HG03095 (cell line): ENCODE results near the gene RALGPS1.

Experiments used
- ATAC-seq: cut with Tn5 transposase; IDR thresholded peaks from one replicate; pipeline ENCODE4 v1.9.1; 2021; ENCODE audit warnings: moderate library complexity; ENCODE audit not compliant: unreplicated experiment

Gene RALGPS1

DNA sequence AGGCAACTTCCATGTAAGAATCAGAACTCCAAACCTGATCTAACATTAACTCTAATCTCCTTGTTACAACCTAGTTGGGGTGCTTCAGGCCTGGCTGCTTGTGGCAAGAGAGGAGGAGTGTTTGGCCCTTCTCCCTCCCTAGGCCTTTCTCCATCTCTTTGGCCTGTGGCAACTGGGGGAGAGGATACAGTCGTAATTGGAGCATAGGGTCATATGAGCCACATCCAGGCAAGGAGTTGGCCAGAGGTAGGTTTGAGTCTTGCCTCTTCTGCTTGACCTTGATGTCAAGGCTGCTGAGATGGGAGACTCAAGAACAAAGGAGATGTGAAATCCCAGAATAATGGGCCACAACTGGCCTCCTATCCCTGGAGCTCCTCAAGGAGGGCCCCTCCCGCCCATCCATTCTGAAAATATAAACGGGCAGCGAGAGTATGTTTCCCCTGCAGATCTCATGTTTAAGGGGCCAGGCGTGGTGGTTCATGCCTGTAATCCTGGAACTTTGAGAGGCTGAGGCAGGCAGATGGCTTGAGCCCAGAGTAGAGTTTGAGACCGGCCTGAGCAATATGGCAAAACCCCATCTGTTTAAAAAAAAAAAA lies 267.1 kb downstream of the RALGPS1 start:
- ATAC-seq, result no peak

GRCh38 chr9:127182901-127183746 lies 268.5 kb downstream of the RALGPS1 start:
- ATAC-seq, result no peak

DNA sequence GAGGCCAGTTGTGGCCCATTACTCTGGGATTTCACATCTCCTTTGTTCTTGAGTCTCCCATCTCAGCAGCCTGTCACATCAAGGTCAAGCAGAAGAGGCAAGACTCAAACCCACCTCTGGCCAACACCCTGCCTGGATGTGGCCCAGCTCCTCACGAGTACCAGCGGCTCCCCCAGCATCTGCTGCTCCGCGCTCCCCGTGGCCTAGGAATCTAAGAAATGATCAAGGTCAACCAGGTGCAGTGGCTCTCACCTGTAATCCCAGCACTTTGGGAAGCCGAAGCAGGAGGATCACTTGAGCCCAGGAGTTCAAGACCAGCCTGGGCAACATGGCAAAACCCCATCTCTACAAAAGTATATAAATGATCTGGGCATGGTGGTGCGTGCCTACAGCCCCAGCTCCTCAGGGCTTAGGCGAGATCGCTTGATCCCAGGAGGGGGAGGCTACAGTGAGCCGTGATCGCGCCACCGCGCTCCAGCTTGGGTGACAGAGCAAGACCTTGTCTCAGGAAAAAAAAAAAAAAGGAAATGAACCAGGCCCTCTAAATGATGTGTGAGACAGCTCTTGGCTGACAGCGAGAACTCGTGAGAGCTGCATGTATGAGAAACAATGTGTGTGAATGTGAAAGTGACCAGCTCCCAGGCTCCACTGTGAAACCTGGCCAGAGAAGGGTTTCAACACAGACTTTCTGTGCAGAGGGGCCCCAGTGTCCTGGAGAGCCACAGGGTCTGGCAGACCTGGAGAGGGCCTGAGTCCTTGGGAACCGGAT lies 269.4 kb downstream of the RALGPS1 start:
- ATAC-seq, result no peak

GRCh38 chr9:127184641-127185040 lies 270.1 kb downstream of the RALGPS1 start:
- ATAC-seq, result no peak

DNA sequence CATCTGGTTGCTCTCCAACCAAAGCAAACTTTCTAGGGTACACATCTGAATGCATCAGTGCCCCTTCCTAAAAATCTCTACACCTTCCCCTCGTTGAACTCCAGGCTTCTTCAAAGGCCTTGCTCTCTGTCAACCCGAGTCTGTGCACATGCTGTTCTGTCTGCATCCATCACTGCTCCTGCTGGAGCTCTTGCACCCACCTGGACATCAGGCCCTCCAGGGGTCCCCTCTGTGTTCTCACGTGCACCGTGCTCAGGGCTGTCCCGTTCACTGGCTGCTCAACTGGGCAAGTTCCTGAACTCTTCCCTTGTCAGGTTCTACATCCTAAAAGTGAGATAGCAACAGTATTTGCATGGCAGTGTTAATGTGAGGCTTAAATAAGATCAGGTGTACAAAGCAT lies 270.6 kb downstream of the RALGPS1 start:
- ATAC-seq, result no peak

DNA sequence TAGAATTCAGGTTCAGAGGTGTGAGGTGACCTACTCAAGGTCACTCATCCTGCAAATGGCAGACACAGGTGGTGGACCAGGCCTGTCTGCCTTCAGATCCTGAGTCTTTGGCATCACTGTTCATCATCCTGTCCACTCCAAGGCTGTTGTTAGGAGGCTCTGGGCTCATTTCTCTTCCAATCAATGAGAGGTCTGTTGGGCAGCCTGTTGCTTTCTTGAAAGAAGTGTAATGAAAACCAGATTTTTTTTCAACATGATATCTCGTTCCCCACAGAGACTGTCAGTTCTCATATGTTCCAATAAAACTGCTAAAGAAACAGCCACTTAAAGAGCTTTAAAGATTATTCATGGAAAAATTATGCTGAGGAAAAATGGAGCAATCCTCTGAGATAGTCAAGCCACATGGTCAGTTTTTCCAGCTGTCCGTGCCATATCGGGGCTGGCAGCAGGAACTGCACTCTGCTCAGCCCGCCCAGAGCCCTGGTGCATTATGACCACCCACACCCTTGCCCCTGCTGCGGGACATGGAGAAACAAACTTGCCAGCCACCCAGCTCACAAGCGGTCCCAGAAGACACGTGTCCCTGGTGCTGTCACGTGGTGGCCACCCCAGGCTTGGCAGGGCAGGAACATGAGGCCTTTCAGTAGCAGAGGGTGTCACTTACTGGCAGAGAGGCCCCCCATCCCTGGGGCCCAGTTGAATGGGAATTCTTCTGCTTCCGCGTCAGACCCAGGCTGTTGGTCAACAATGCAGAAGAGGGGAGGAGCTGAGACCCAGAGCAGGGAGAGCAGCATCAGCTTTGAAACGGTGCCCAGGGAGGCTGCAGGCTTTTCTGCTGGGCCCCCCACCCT lies 271.6 kb downstream of the RALGPS1 start:
- ATAC-seq, result no peak

DNA sequence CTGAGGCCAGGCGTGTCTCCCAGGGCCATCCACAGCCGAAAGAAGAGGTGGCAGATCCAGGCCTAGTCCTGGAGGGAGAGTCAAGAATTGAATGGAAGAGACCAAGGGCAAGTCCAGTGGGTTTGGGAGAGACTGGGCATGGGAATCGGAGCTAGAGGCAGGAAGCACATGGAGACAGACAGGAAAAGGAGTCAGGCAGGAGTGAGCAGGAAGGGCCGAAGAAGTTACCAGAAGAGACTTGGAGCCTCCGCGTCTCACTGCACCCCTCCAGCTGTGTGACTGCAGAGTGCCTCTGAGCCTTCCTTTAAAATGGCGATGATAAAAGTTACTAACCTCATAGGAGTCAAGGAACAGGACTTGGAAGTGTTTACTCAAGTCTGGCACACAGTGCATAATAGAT lies 272.2 kb downstream of the RALGPS1 start:
- ATAC-seq, result no peak

DNA sequence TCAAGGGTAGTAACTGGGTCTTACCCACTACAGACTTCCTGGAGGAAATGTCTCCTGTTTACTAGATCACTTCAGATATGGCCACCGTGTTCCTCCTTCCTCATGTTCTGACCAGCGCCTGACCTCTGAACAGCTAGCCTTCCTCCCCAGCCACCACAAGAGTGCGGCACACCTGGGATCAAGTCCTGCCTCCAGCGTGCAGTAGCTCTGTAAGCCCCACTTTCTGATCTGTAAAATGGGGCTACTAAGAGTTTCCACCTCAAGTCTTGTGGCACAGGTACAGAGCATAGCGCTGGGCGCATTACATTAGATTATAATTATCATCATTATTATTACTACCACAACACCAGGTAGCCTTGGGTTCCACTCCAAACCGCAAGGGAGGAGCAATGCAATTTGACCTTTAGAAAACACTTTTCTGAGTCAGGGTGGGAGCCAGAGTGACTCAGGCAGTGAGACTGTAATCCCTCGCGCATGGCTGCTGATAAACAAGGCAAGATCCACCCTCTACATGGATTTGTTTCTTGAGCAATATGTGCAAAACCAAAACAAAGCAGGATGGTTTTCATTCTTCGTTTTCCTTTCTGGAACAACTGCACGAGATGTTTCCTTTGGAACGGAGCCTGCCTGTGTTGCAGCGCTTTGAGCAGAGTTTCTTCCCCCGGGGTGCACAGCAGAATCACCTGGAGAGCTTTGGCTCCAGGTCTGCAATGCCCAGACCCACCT lies 272.8 kb downstream of the RALGPS1 start:
- no peak for ATAC-seq

DNA sequence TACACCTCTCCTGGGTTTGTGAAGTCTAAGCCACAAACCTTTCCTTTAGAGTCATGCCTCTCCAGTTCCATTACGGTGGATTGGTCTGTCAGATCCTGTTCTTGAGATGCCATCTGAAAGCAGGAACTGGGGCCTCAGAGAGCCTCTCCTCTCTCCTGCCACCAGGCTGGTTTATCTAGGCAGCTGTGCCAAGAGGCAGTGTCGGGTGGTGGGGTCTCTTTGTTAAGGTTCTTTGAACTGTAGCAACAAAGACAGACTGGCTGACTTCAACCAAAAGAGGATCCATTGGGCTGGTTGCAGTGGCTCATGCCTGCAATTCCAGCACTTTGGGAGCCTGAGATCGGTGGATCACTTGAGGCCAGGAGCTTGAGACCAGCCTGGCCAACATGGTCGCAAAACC lies 273.8 kb downstream of the RALGPS1 start:
- ATAC-seq, result no peak

- ATAC-seq, result no peak
These were observed 275.0 kb downstream of the RALGPS1 start for GRCh38 chr9:127189628-127190027.

DNA sequence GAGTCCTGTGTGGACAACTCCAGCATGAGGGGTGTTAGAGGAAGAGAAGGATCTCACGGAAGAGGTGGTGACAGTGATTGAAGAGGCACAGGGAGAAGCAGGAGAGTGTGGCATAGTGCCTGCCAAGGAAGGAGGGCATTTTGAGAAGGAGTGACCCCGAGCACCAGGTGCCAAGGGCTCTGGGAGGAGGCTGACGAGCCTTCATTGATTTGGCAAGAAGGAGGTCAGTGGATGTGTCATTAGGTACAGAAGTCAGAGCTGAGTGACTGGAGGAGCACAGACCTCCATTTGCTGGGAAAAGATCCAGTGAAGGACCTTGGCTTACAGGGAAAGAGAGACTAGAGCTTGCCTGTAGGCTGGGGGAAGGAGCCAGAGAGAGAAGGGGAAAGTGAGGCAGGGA lies 278.2 kb downstream of the RALGPS1 start:
- no peak for ATAC-seq

- no peak for ATAC-seq
These were observed 278.9 kb downstream of the RALGPS1 start for GRCh38 chr9:127193483-127193882.

DNA sequence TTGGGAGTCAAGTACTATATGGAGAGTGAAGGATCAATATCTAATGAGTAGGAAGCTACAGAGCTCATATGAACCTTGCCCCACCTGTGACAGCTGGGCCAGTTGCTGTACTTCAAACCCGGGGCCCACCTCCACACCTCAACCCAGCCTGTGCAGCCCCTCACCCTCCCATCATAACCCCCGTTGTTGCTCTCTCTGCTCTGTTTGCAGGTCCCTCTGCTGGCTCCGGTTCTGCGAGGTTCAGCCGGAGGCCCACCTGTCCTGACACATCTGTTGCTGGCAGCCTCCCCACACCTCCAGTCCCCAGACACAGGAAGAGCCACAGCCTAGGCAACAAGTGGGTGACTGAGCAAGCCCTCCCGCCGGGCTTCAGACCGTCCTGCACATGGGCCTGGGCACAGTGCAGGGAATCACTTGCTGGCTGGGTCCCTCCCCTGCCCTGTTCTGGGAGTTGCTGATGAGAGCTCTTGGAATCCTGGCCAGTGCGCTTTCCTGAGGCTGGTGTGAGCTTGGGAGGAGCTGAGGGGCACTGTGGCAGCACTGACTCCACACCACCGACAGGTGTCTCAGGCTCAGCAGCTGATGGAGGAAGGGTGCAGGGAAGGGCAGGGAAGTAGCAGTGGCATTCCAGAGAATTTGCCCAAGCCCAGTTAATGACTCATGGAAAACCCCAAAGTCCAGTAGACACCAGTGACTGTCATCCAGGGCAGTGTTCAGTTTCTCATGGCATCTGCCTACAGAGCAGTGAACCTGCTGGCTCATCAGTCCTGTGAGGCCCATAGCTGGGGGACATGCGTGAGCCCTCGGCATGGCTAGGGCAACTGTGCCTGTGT lies 280.5 kb downstream of the RALGPS1 start:
- no peak for ATAC-seq

- ATAC-seq, result no peak
These were observed 281.6 kb downstream of the RALGPS1 start for GRCh38 chr9:127195976-127196825.

GRCh38 chr9:127196826-127197145 lies 282.2 kb downstream of the RALGPS1 start:
- no peak for ATAC-seq

DNA sequence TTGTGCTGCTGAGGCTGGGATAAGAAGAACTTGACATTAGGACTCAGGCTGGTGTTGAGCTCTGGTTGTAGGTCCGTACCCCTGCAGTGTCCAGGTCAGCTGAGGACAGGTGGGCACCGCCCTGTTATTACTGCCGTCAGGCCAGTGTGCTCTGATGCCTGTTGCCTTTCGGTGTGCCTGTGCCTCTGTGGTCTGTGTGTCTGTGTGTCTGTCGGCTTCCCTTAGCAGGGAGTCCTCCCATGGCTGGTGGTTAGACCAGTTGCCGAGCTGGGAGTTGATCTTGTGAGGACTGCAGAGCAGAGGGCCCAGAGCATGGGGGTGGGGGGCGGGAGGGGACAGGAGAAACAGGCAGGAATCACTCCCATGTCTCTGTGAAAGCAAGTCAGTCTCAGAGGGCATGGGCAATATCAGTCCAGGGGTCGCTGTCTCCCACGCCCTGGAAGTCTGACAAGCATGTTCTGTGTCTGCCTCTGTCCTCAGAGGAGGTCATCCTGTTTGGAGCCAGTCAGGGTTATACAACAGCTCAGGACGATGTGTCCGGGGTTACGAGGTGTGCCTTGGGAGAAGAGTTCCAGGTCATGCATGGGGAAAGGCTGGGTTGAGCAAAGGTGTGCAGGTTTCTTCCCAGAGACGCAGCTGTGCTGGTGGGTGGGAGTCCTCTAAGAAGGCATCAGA lies 282.7 kb downstream of the RALGPS1 start:
- no peak for ATAC-seq

DNA sequence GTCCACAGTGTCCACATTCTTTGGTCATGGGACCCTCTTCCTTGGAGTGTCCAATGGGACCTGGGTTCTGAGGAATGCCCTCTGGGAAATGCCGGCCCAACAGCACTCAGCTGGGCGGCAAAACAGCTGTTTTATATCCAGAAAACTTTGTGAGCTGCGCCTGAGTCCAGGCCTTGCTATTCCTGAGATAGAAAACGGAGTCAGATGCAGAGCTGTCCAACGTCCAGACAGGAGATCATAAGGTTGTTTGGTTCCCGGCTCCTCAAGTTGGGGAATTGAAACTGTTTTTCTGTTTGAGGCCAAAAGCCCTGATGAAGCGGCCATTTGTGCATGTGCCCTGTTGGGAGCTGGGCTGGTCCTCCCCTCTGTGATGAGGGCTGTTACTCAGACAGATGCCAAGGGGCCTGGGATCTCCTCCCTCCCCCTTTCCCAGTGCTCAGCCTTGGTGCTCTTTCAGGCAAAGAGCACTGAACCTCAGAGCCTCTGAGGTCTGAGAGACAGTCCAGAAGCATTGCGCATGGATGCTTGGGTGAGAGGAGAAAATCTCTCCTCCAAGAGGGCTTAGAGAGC lies 283.4 kb downstream of the RALGPS1 start:
- no peak for ATAC-seq

- no peak for ATAC-seq
These were observed 284.0 kb downstream of the RALGPS1 start for GRCh38 chr9:127198587-127198986.
